T-helper 1 cell (primary cell): ENCODE data around the gene PPP1R10.

Experiments used
- DNase-seq, 5 donors: peaks; one replicate each; pipeline ENCODE4 v3.0.0-alpha.2; 2012 to 2020

The PPP1R10 gene

DNA sequence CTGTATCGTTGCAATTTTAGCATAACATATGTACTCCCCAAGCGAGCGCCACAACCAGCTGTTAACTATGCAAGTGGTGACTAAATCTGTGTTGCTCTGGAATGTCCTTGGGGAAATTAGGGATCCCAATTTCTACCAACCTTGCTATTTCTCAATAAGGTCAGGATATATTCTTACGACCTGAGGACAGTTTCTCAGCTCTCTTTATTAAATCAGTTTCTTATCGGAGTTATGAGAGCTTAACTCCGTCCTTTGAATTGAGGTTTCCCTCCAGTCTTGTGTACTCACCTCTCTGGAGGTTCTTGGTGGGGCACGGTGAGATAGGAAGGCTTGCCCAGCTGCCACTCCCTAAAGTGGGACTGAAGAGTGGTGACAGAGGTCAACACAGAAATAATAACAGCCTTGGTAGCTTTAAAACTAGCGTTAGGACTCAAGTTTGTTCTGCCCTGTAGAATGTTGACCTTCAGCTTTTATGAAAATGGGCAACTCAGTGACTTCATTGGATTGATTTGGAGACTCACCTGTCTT is 1.3 kb upstream of the PPP1R10 start:
- DNase-seq: no peak

DNA sequence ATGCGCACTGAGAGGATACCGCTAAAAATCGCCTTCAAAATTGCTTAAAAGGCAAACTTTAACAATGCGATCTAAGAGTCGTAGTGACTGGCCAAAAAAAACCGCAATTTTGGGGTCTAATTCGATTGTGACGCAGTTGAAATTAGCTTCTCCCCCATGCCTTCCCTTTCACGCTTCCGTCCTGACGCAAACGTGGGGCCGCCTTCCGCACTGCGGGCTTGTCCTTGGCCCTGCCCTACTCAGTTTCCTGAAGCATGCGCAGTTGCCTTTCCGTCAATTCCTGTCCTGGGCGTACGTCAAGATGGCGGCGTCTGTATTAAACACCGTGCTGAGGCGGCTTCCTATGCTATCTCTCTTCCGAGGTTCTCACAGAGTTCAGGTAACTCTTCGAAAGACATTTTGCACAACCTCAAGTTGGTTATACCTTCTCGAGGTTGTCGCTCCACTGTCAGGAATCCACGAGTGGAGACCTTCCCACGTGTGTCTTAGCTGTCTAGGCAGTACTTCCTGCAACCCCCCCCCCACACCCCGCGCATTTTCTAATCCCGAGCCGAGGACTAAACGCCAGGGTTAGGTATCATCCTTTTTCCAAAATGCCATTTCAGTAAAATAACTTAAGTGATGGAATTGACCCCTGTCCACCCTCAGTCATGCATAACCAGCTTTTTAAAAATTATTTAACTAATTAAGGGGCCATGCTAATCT is 674 bp upstream of the PPP1R10 start, which contains the start of gene MRPS18B:
Gene MRPS18B (plus strand): TSS at position 276 of the 705 bp plus-strand sequence. CDS start 26 bp downstream, at position 302.
- peak; percentile 96 to 99 (median 98) for DNase-seq

DNA sequence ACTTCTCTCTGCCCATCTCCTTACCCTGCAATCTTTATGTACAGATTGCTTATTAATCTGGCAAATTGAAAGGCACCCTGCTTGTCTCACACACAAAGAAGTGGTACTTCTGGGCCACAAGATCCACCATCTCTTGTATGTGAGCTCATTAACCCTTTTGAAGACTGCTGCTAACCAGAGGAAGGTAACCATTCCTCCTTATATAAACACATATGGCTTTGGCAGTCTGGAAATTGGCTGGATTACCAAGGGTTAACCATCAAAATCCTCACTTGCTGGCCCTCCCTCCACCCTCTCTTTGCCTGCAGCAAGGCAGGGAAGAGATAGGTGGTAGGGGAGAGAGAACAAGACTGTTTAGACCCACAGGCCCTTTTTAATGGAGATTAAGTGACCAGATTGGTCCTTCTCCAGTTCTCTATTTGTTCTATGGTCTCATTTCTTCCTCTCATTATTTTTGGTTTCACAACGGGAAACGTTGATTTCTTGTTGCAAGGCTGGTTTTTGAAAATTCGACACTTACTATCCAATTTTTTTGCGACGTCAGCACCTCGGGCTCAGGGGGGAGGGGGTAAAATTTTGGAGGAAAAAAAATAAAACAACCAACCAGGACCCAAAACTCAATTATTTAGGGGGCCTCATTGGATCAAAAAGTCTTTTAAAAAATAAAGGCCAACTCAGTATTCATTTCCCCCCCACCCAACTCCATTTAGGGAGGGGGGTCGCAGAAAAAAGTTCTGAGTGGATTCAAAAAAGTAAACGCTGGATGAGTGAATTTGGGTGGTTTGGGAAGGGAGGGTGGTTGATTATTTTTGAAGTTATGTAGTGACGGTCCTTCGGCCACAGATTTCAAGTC is 859 bp downstream of the PPP1R10 start:
- DNase-seq: peak in 2 of 5 donors; percentile 38 to 70

DNA sequence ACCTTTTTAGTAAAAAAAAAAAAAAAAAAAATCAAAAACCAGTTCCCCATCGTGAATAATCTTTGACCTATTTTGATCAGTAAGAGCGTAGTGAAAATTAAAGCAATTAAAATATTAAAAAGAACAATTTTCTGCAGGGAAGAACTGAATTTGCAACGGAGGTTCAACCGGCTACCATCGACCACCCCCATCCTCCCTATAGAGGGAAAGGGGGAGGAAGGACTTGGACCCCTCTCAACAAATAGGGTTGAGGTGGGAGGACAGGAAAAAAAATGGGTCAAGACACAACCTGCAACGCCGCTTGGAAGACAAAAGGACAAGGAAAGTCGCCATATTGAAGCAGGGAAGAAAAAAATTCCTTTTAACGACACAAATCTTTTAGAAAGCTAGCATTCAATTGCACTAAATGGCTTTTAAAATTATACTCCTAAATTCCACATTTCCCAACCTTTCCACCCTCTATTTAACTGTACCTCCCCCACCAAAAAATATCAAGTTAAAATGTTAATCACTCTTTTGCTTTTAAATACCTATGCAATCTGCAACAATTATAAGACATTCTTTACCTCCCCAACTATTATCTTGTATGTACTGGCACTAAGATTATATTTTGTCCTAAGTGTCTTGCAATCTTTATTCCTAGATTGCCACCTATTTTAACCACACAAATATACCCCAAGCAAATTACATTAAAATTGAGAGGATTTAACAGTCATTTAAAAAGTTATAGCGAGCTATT is 1.7 kb downstream of the PPP1R10 start:
- peak in 2 of 5 donors; percentile 29 to 69 for DNase-seq

DNA sequence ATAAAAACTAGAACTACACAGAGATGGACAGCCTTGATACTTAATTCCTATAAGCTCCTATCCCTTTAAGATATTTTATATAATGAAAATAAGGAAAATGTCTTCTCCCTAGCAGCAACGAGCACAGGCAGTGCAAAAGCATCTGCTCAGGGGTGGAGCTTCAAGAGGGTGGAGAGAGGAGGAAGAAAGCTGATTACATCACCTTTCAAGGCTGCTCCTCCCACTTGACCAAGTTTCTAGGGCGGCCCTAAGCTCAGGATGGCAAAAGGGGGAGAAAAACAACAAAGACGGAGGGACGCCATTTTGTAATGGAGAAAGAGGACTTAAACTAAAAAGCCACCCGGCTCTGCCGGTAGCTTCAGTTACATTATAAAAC is 2.2 kb downstream of the PPP1R10 start:
- peak; percentile 66 to 97 (median 85) for DNase-seq

DNA sequence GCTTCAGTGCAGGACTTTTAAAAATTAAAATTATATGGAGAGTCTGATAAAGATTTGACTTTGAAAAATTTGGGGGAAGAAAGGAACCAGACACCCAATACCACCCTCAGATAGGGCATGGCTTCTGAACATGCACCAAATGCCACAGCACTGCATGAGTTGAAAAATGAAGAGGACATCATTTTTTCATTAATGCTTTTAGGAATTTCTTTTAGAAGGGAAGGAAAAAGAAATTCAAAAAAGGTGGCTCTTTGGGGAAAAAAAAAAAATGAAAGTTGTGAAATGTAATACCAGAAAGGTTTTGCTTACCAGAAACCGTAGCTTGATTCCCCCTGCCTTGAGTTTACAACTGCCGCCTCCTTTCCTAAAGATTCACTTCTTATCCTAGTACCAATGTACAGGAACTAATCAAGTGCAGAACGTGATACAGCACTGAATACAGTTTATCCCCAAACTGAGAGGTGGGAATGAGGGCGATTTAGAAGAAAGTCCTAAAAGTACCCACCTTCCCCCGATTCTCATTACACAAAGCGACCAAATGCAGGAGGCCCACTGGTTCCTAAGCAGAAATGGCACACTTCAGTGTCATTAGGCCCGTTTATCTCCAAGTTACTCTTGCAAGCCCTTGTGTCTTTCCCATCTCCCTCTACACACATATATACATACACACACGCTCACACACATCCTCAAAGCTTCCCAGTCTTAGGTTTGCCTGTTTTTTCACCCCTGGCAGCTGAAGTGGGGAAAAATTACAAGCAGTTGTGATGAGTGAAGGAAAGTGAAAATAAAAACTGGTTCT is 2.8 kb downstream of the PPP1R10 start:
- no peak for DNase-seq

DNA sequence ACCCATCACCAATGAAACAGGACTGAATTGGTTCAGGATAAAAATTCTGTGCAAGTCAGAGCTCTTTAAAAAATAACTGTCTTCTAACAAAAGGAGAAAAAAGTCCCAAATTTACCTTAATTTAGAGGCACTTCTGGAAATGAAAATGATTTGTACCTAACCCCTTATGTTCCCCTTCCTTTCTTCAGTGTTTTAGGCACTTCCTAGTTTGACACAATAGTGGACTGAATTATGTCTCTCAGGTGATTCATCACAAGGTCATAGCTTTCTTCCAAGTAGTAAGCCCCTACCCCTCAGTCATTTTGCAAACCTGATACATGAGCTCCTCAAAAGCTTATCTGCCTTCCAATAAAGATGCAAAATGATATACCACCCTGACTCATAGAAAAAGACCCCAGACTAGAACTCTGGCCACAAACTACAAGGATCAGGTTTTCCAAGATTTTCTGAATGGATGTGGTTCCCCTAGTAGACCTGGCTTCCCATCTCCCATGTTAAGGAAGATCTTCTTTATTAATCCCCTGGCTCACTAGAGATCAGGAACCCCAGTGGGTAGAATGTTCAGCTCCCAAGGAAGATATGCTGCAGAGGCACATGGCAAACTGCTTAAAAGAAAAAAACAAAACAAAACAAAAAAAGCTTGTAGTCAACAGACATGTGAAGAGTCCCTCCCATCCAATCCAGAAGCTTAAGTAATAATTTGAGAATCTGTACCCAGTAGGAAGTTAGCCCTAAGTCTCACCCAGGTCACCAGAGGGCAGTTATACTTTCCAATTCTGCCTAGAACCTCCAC is 3.6 kb downstream of the PPP1R10 start:
- no peak for DNase-seq

DNA sequence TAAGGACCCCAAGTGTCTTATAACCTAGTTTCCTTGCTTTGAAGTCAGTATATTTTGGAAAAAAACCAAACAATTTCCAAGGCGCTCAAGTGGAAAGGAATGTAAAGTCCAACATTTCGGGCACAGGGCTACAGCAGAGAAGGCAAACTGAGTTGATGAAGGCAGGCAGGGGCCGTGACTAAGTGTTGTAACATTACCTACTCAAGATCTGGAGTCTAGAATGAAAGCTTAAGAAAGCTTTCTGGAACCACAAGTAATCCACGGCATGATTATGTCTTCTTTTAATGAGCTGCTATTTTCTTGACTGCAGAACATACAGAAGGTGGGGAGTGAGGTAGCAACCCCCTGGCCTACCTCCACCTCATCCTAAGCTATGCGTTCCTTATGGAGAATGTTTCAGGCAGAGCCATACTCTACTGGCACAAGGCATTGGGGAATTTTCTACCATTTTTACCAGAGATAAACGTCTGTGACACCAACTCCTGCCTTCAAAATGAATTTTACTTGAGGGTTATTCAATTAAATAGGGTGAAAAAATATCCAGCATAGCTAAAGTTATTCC is 4.3 kb downstream of the PPP1R10 start:
- no peak for DNase-seq

DNA sequence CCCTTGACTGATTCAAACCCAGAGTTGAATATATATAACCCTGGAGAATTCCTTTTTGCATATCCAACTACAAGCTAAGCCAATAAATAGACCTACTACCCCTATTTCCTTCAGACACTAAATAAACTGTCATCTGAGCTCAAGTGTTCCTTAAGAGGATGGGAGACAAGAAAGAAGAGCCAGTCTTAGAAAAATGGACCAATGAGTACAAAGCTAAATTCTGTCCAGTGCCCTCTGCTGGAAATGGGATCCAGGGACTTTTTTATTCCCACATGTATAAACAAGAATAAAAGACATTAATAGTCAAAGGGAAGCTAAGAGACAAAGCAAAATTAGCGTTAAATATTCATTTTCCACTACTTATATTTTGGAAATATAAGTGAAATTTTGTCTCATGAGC is 4.8 kb downstream of the PPP1R10 start:
- DNase-seq: no peak

DNA sequence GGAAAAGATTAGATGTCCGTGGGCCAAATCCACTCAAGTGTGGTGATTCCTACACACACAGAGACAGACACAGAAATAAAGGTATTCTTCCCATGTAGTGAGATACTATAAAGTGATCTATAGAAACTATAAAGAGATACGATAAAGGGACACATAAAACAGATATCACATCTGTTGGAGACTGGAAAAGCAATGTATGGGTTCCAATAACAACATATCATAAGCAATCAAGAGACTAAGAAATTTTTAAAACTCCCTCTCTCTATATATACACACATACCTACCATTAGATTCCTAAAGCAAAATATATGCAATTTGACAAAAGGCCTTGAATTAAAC is 5.2 kb downstream of the PPP1R10 start:
- DNase-seq: no peak

DNA sequence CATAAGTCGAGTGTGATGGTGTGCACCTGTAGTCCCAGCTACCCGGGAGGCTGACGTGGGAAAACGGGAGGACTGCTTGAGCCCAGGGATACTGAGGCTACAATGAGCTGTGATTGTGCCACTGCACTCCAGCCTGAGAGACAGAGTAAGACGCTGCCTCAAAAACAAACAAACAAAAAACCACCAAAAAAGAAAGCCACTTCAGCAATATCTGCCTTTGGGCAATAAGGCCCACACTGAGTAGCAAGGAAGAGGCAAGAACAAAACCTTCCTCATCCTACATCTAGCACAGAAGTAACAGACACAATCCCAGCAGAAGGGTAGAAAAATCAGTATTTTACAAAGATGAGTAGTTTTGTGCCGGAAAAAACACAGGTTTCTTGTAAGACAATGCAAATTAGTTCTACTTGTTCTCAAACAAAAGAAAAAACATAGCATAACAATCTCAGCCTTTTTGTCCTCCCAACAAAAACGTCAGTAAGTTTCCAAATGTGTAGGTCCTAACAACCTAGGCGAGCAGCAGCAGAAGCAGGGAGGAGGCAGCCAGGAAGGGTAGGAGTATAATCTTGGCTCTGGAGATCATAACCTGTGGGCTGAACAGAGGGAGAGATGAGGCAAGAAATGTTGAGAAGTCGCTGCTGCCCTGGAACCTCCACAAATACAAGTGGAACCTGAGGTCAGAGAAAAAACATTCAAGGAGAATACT is 5.7 kb downstream of the PPP1R10 start:
- no peak for DNase-seq

DNA sequence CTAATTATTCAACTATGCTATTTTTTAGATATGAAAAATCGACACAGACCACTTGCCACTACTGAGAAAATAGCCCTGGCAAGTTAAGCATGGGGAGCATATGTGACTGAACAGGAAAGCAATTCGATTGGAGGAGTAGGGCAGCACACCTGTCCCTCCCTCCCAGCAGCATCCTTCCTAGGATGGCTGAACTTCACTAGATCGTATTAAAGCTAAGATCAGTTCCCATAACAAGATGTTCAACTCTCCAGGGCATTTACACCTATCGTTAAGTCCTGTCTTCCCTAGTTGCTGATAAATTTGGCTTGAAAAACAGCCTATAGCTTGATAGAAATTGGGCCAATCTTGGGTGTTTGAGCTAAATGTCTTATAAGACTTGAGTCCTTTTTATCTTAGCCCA is 7.0 kb downstream of the PPP1R10 start:
- DNase-seq: no peak

DNA sequence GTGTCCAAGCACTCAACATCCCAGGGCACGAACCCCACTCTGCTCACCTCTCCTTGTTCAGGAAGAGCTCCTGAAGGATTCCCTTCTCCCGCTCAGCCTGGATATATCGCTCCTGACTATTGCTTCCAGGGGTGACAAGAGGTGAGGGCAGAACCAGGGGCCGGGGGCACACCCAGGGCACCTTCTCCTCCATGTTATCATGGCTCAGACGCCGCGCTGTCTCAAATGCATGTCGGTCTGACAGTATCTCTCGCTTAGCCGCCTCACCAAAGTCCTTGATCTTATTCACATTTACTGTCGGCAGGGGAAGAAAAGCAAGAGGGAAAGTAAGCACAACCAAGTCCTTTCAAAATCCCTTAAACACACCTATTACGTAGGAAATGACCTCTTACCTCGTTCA is 13.1 kb downstream of the PPP1R10 start:
- DNase-seq: no peak

DNA sequence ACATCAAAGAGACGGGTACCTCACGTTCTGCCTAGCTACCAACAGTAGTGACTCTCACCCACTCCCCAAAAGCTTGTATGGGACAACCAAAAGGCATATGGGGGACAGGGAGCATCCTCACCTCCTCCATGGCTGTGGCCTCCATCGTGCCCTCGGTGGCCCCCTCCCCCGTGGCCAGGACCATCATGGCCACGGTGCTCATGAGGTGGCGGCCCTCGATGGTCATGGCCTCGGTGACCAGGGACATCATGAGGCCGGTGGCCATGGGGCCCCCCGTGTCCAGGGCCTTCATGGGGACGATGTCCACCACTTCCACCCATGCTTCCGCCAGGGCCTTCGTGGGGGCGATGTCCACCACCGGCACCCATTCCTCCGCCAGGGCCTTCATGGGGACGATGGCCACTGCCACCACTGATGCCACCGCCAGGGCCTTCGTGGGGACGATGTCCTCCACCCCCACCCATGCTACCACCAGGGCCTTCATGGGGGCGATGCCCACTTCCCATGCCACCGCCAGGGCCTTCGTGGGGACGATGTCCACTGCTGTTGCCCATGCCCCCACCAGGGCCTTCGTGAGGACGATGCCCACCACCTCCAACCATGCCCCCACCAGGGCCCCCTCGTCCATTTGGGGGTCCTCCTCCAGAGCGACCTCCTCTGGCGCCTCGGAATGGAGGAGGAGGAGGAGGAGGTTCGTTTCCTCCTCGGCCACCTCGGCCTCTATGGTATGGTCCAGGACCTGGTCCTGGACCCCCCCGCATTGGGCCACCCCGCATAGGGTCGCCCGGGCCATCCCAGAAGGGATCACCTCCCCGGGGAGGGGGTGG is 15.0 kb downstream of the PPP1R10 start:
- DNase-seq: no peak

DNA sequence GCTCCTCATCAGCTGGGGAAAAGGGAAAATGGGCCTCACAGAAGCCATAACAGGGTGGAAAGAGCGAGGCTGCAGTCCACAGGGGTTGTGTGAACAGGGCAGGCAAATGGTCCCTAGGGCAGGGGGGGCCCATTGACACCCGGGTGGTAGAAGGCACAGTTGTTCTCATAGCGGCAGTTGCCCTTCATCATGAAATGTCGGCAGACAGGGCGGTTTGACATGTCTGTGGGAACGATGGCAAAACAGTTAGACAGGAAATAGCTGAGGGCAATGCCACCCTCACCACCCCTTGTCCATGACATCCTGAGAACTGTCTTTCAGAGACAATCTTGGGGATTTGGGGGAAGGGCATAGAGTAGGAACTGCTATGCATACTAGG is 15.6 kb downstream of the PPP1R10 start:
- DNase-seq: no peak

DNA sequence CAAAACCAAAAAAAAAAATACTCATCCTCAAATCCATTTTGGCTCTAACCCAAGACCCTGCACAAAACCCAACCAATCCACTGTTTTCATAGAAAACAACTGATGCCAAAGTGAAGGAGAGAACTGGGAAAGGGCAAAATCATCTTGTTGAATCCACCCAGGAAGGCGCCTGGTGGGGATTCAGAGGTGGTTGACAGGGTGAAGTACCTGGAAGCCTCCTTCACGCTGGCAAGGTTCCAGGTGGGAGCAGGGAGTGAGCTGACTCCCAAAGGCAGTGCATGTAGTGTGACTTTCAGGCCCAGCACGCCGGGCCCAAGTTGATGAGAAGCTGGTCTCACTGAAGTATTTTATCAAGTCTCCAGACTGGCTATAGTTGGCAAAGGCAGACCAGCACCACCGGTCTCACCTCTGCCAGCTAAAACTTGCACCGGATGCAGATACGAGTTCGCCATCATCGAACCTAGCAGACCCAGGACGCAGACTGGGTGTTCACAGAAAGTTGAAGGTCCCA is 16.5 kb downstream of the PPP1R10 start:
- no peak for DNase-seq

DNA sequence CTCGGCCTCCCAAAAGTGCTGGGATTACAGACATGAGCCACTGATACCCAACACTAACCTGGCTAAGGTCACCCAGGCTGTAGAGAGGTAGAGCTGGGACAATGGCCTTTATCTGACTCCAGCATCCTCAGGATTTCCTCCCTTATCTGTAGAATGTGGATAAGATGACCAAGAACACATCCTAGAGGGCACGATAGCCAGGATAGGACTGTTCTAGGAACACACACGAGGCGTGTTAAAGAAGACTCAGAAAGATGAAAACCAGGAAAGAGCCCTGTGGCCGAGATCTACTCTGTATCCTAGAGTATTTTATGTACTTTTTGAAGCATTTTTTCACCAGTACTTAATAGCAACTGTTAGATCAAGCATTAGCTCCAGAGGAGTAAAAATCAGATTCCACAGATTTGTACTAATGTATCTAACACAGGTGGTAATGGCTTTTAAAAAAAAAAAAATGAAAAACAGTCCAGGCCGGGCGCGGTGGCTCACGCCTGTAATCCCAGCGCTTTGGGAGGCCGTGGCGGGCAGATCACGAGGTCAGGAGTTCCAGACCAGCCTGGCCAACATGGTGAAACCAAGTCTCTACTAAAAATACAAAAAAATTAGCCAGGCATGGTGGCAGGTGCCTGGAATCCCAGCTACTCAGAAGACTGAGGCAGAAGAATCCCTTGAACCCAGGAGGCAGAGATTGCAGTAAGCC is 17.3 kb downstream of the PPP1R10 start:
- no peak for DNase-seq

DNA sequence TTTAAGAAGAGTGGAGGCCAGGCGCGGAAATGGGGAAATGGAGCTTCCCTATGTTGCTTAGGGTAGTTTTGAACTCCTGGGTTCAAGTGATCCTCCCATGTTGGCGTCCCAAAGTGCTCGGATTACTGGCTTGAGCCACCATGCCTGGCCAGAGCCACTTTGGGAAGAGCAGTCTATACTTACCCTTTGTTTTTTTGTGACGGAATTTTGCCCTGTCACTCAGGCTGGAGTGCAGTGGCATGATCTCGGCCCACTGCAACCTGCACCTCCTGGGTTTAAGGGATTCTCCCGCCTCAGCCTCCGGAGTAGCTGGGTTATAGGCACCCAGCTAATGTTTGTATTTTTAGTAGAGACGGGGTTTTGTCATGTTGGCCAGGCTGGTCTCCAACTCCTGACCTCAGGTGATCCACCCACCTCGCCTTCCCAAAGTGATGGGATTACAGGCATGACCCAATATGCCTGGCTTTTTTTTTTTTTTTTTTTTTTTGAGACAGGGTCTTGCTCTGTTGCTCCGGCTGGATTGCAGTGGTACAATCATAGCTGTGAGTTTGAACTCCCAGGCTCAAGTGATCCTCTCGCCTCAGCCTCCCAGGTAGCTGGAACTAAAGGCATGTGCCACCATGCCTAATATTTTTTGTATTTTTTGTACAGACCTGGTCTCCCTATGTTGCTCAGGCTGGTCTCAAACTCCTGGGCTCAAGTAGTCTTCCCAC is 18.0 kb downstream of the PPP1R10 start:
- DNase-seq: no peak
